Ovary (tissue), 3 donors: ENCODE results near the gene NAA10.

ENCODE experiments used
- EP300 ChIP-seq: sonication (generic); formaldehyde crosslinking; IDR thresholded peaks from one replicate; pipeline ENCODE4 v1.6.1; 2017; ENCODE audit warnings: antibody characterized with exemption
- POLR2A ChIP-seq: fragments of 450-650 bp; IDR thresholded peaks from one replicate; pipeline ENCODE4 v1.6.1; 2017; ENCODE audit warnings: antibody characterized with exemption, mild to moderate bottlenecking, moderate library complexity
- TF ChIP-seq, protein P1 (sequence below), 3 donors: fragments of 450-650 bp in 2 of 3; fragments of 200-600 bp in 1 of 3; IDR thresholded peaks; one replicate each; pipeline versions ENCODE4 v1.5.1 to v1.8.0; 2016 to 2022; ENCODE audit warnings: antibody characterized with exemption in 3 of 3, mild to moderate bottlenecking in 1 of 3
- donor health status: DM: no; HTN: no; CAD: no.

DNA sequence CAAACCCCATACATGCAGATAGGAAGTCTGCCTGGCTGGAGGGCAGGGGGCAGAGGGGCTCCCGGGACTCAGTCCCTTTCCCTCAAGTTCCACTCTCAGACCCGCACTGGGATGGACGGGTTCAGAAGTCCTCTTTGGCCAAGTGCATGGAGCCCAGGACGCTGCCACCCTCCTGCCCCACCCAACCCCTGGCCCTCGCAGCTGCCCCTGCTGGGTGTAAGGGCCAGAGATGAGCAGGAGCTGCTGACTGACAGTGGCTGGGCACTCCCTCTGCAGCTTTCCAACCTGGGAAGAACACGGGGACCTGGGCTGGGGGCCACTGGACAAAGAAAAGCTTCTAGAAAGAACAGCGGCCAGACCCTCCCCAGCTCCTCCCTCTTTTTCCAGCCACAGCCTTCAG, 52.3 kb downstream of the NAA10 start:
- TF ChIP-seq, protein P1, sequence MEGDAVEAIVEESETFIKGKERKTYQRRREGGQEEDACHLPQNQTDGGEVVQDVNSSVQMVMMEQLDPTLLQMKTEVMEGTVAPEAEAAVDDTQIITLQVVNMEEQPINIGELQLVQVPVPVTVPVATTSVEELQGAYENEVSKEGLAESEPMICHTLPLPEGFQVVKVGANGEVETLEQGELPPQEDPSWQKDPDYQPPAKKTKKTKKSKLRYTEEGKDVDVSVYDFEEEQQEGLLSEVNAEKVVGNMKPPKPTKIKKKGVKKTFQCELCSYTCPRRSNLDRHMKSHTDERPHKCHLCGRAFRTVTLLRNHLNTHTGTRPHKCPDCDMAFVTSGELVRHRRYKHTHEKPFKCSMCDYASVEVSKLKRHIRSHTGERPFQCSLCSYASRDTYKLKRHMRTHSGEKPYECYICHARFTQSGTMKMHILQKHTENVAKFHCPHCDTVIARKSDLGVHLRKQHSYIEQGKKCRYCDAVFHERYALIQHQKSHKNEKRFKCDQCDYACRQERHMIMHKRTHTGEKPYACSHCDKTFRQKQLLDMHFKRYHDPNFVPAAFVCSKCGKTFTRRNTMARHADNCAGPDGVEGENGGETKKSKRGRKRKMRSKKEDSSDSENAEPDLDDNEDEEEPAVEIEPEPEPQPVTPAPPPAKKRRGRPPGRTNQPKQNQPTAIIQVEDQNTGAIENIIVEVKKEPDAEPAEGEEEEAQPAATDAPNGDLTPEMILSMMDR (IDR thresholded peaks at IDR 0.05) = no peak
- TF ChIP-seq POLR2A (no peak), EP300 (no peak)
